ENCODE results near the gene CAMTA1. TPM values are rescaled to one million over a fixed set of nuclear protein-coding genes. Genes with fewer than 3 reads are reported as not detected.

The CAMTA1 gene
- total RNA-seq, 1 donor from 2014 or later, result 268 TPM

GRCh38 chr1:7422966-7423365 is 637.7 kb downstream of the CAMTA1 start:
- no peak overlapping the region for H3K27ac Mint-ChIP-seq
- H3K4me2 ChIP-seq, result no peak overlapping the region
- H3K36me3 Mint-ChIP-seq, result no peaks in the 10 kb centered on the region
- H3K36me3 ChIP-seq, result no peaks in the 10 kb centered on the region
- DNase-seq (ENCODE audit: low spot score), result no peak
- H3K9ac ChIP-seq, result no peak overlapping the region
- H3K9me3 Mint-ChIP-seq, result peaks cover 12% of the 10 kb centered on the region
- H4K20me1 ChIP-seq (ENCODE audit: low read depth), result no peaks in the 10 kb centered on the region
- H3F3A ChIP-seq (ENCODE audit: low read depth), result no peaks in the 10 kb centered on the region
- no peaks in the 10 kb centered on the region for H3K79me2 ChIP-seq (ENCODE audit: low read depth)
- H3K27me3 ChIP-seq, result no peaks in the 10 kb centered on the region
- H3K4me3 Mint-ChIP-seq, result no peak overlapping the region
- no peak overlapping the region for H2AFZ ChIP-seq (replicated peaks)
- peaks cover 7% of the 10 kb centered on the region for H3K27me3 Mint-ChIP-seq (ENCODE audit: insufficient read depth, low read depth)
- H3K27ac ChIP-seq, result no peak overlapping the region
- no peaks in the 10 kb centered on the region for H3K4me1 ChIP-seq
- H3K4me3 ChIP-seq, result no peak overlapping the region
- H3K4me1 Mint-ChIP-seq, result peaks cover 7% of the 10 kb centered on the region
- H3K9me3 ChIP-seq (ENCODE audit: low read depth), result no peaks in the 10 kb centered on the region
- no peak for TF ChIP-seq CTCF (IDR thresholded peaks at IDR 0.05)
- no peak for TF ChIP-seq EZH2 (IDR thresholded peaks at IDR 0.05)
- no peak for TF ChIP-seq EZH2phosphoT487 (IDR thresholded peaks at IDR 0.05)

- Histone ChIP-seq H3K4me1 (no peaks in the 10 kb centered on the region), H3K27me3 (no peaks in the 10 kb centered on the region), H3K4me3 (no peak overlapping the region), H3K9ac (no peak overlapping the region), H3F3A (ENCODE audit: low read depth) (no peaks in the 10 kb centered on the region), H3K36me3 (no peaks in the 10 kb centered on the region), H3K27ac (no peak overlapping the region), H3K79me2 (ENCODE audit: low read depth) (no peaks in the 10 kb centered on the region), H2AFZ (replicated peaks) (no peak overlapping the region), H3K9me3 (ENCODE audit: low read depth) (no peaks in the 10 kb centered on the region), H3K4me2 (no peak overlapping the region), H4K20me1 (ENCODE audit: low read depth) (no peaks in the 10 kb centered on the region)
- Mint-ChIP-seq H3K4me3 (no peak overlapping the region), H3K27ac (no peak overlapping the region), H3K36me3 (no peaks in the 10 kb centered on the region), H3K9me3 (peaks cover 3% of the 10 kb centered on the region), H3K27me3 (ENCODE audit: insufficient read depth, low read depth) (peaks cover 8% of the 10 kb centered on the region), H3K4me1 (peaks cover 8% of the 10 kb centered on the region)
- TF ChIP-seq EZH2 (IDR thresholded peaks at IDR 0.05) (no peak), CTCF (IDR thresholded peaks at IDR 0.05) (no peak), EZH2phosphoT487 (IDR thresholded peaks at IDR 0.05) (no peak)
- no peak for DNase-seq (ENCODE audit: low spot score)
These were observed 639.2 kb downstream of the CAMTA1 start for GRCh38 chr1:7424352-7424890.

DNA sequence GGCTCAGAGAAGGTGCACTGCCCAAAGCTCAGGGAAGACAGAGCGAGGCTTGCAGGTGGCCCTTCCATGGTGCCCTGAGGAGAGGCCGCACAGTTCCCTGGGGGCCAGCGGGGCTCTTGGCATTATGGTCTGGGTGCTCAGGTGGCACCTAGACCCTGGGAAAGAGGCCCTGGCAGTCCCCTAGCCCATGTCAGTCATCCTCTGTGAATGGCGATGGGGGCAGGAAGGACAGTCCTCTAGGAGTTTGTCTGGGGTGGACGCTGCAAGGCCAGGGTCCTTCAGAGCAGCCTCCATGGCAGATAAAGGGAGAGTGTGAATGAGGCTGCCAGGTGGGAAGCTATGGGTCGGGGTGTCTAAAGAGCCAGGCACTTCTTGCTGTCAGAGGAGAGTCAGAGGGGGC is 640.0 kb downstream of the CAMTA1 start:
- Mint-ChIP-seq H3K27me3 (ENCODE audit: insufficient read depth, low read depth) (peaks cover 8% of the 10 kb centered on the region), H3K36me3 (no peaks in the 10 kb centered on the region), H3K4me1 (peaks cover 8% of the 10 kb centered on the region), H3K4me3 (no peak overlapping the region), H3K27ac (no peak overlapping the region), H3K9me3 (peaks cover under 1% of the 10 kb centered on the region)
- no peaks in the 10 kb centered on the region for H4K20me1 ChIP-seq (ENCODE audit: low read depth)
- no peak overlapping the region for H3K4me3 ChIP-seq
- no peaks in the 10 kb centered on the region for H3K27me3 ChIP-seq
- DNase-seq (ENCODE audit: low spot score), result no peak
- H3K36me3 ChIP-seq, result no peaks in the 10 kb centered on the region
- no peaks in the 10 kb centered on the region for H3K79me2 ChIP-seq (ENCODE audit: low read depth)
- no peak overlapping the region for H3K9ac ChIP-seq
- no peaks in the 10 kb centered on the region for H3K9me3 ChIP-seq (ENCODE audit: low read depth)
- TF ChIP-seq CTCF (IDR thresholded peaks at IDR 0.05) (no peak), EZH2phosphoT487 (IDR thresholded peaks at IDR 0.05) (no peak)
- no peak overlapping the region for H3K4me2 ChIP-seq
- H3F3A ChIP-seq (ENCODE audit: low read depth), result no peaks in the 10 kb centered on the region
- H3K4me1 ChIP-seq, result no peaks in the 10 kb centered on the region
- H2AFZ ChIP-seq (replicated peaks), result no peak overlapping the region
- no peak overlapping the region for H3K27ac ChIP-seq

Data from neural progenitor cell (in vitro differentiated cells).